Astrocyte (in vitro differentiated cells and primary cell): ENCODE data around the gene INCA1.

Experiments
- EZH2 ChIP-seq: IDR thresholded peaks from 2 replicates; pipeline ENCODE4 v1.6.1; 2012; ENCODE audit warnings: mild to moderate bottlenecking, low read length, inconsistent platforms; ENCODE audit not compliant: insufficient read depth
- TF ChIP-seq, protein P1 (sequence below): IDR thresholded peaks from 2 replicates; pipeline ENCODE4 v1.5.1; 2011; ENCODE audit warnings: low read depth, mild to moderate bottlenecking, inconsistent platforms, low read length, moderate library complexity; ENCODE audit not compliant: insufficient read depth

DNA sequence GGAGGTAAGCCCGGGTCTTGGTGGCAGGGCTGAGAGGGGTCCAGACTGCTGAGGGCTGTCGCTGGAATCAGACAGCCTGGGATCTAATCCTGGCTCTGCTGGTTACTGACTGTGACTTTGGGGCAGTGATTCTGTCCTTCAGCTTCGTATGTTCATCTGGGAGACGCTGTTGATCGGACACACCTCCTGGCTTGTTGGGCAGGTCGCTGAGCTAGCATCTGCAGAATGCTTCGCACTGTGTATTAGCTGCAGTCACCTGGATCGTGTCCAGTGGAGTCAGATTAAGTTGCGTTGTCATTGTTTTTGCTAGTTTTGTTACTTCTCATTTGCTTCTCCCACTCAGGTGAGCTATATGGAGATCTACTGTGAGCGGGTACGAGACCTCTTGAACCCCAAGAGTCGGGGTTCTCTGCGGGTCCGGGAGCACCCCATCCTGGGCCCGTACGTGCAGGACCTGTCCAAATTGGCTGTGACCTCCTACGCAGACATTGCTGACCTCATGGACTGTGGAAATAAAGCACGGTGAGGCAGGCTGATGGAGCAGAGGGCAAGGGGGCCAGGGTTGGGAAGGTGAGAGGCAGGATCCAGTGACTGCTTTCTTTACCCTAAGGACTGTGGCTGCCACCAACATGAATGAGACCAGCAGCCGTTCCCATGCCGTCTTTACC lies 4.9 kb upstream of the INCA1 start:
- TF ChIP-seq, protein P1, sequence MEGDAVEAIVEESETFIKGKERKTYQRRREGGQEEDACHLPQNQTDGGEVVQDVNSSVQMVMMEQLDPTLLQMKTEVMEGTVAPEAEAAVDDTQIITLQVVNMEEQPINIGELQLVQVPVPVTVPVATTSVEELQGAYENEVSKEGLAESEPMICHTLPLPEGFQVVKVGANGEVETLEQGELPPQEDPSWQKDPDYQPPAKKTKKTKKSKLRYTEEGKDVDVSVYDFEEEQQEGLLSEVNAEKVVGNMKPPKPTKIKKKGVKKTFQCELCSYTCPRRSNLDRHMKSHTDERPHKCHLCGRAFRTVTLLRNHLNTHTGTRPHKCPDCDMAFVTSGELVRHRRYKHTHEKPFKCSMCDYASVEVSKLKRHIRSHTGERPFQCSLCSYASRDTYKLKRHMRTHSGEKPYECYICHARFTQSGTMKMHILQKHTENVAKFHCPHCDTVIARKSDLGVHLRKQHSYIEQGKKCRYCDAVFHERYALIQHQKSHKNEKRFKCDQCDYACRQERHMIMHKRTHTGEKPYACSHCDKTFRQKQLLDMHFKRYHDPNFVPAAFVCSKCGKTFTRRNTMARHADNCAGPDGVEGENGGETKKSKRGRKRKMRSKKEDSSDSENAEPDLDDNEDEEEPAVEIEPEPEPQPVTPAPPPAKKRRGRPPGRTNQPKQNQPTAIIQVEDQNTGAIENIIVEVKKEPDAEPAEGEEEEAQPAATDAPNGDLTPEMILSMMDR: no peak
- TF ChIP-seq EZH2: no peak
